GM19023 (cell line): ENCODE results near the gene PADI2.

Experiments used
- ATAC-seq: cut with Tn5 transposase; IDR thresholded peaks from one replicate; pipeline ENCODE4 v1.9.1; 2021; ENCODE audit warnings: mild to moderate bottlenecking, moderate library complexity; ENCODE audit not compliant: unreplicated experiment

Gene PADI2

GRCh38 chr1:17024721-17025120, 94.5 kb downstream of the PADI2 start:
- ATAC-seq, result no peak

- ATAC-seq, result no peak
These were observed 95.7 kb downstream of the PADI2 start for GRCh38 chr1:17023573-17023972.

- ATAC-seq, result no peak
These were observed 96.1 kb downstream of the PADI2 start for GRCh38 chr1:17023102-17023501.

- ATAC-seq, result no peak
These were observed 97.4 kb downstream of the PADI2 start for GRCh38 chr1:17021896-17022295.

- ATAC-seq, result no peak
These were observed 98.7 kb downstream of the PADI2 start for GRCh38 chr1:17020502-17020901.

GRCh38 chr1:17018849-17019248, 100.4 kb downstream of the PADI2 start:
- ATAC-seq, result no peak

GRCh38 chr1:17017435-17017834, 101.8 kb downstream of the PADI2 start:
- ATAC-seq, result no peak
